ENCODE results near the gene GPATCH3.

- TF ChIP-seq, protein P1, sequence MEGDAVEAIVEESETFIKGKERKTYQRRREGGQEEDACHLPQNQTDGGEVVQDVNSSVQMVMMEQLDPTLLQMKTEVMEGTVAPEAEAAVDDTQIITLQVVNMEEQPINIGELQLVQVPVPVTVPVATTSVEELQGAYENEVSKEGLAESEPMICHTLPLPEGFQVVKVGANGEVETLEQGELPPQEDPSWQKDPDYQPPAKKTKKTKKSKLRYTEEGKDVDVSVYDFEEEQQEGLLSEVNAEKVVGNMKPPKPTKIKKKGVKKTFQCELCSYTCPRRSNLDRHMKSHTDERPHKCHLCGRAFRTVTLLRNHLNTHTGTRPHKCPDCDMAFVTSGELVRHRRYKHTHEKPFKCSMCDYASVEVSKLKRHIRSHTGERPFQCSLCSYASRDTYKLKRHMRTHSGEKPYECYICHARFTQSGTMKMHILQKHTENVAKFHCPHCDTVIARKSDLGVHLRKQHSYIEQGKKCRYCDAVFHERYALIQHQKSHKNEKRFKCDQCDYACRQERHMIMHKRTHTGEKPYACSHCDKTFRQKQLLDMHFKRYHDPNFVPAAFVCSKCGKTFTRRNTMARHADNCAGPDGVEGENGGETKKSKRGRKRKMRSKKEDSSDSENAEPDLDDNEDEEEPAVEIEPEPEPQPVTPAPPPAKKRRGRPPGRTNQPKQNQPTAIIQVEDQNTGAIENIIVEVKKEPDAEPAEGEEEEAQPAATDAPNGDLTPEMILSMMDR (IDR thresholded peaks at IDR 0.05; ENCODE audit: poor library complexity): no peak
- no peak for TF ChIP-seq EZH2 (IDR thresholded peaks at IDR 0.05; ENCODE audit: borderline replicate concordance)
- no peak for TF ChIP-seq EZH2phosphoT487 (IDR thresholded peaks at IDR 0.05; ENCODE audit: low read depth, severe bottlenecking, unreplicated experiment)
Observed at GRCh38 chr1:26946270-26946669, 46.0 kb upstream of the GPATCH3 start.
